Astrocyte of the cerebellum (primary cell): ENCODE data around the gene TRIM23.
A peak's percentile ranks its signal among the peaks of the same experiment; 100 is the strongest.

Experiments
- DNase-seq: peaks from one replicate; pipeline ENCODE4 v3.0.0-alpha.2; 2011; ENCODE audit warnings: low read depth
- H3K4me3 ChIP-seq: 2 replicates; pipeline ENCODE4 v1.5.1; 2011; ENCODE audit warnings: mild to moderate bottlenecking, low read depth, low read length, moderate library complexity
- in situ Hi-C: cut with HindIII; loops from 2 replicates; pipeline ENCODE4 v1.10.0; 2017; ENCODE audit warnings: low sequenced_read_pairs
- TF ChIP-seq, protein P1 (sequence below): IDR thresholded peaks from 2 replicates; pipeline ENCODE4 v1.5.1; 2012; ENCODE audit warnings: low read length, low read depth, moderate library complexity, mild to moderate bottlenecking; ENCODE audit errors: missing control alignments

TRIM23 gene

GRCh38 chr5:65570598-65571226 lies 53.4 kb downstream of the TRIM23 start:
- H3K4me3 ChIP-seq: no peak overlapping the region
- in situ Hi-C loops: no loop called here
- TF ChIP-seq, protein P1, sequence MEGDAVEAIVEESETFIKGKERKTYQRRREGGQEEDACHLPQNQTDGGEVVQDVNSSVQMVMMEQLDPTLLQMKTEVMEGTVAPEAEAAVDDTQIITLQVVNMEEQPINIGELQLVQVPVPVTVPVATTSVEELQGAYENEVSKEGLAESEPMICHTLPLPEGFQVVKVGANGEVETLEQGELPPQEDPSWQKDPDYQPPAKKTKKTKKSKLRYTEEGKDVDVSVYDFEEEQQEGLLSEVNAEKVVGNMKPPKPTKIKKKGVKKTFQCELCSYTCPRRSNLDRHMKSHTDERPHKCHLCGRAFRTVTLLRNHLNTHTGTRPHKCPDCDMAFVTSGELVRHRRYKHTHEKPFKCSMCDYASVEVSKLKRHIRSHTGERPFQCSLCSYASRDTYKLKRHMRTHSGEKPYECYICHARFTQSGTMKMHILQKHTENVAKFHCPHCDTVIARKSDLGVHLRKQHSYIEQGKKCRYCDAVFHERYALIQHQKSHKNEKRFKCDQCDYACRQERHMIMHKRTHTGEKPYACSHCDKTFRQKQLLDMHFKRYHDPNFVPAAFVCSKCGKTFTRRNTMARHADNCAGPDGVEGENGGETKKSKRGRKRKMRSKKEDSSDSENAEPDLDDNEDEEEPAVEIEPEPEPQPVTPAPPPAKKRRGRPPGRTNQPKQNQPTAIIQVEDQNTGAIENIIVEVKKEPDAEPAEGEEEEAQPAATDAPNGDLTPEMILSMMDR: no peak

DNA sequence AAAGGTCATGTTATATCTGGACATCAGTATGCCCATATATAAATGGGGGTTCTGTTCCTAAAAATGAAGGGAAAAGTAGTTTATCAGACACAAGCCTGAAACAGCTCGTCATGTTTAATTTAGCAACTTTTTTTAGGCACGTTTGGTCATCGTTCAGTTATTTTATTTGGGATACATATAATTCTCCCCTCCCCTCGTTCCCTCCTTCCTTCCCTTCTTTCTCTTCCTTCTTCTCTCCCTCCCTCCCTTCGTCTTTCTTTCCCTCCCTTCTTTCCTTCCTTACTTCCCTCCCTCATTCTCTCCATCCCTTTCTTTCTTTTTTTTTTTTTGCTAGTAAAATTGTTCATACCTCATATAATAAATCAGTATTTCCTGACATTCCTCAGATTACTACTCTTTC lies 57.6 kb downstream of the TRIM23 start:
- no peak for DNase-seq
- no peak overlapping the region for H3K4me3 ChIP-seq
- in situ Hi-C loops: no loop called here
- TF ChIP-seq, protein P1: no peak

More at GRCh38 chr5:65570598-65571226, 53.4 kb downstream of the TRIM23 start:
- DNase-seq: no peak

GRCh38 chr5:65563777-65564176 lies 60.4 kb downstream of the TRIM23 start:
- TF ChIP-seq, protein P1: no peak
- in situ Hi-C loops: no loop called here
- H3K4me3 ChIP-seq: peak overlapping the region; percentile 95
- no peak for DNase-seq

DNA sequence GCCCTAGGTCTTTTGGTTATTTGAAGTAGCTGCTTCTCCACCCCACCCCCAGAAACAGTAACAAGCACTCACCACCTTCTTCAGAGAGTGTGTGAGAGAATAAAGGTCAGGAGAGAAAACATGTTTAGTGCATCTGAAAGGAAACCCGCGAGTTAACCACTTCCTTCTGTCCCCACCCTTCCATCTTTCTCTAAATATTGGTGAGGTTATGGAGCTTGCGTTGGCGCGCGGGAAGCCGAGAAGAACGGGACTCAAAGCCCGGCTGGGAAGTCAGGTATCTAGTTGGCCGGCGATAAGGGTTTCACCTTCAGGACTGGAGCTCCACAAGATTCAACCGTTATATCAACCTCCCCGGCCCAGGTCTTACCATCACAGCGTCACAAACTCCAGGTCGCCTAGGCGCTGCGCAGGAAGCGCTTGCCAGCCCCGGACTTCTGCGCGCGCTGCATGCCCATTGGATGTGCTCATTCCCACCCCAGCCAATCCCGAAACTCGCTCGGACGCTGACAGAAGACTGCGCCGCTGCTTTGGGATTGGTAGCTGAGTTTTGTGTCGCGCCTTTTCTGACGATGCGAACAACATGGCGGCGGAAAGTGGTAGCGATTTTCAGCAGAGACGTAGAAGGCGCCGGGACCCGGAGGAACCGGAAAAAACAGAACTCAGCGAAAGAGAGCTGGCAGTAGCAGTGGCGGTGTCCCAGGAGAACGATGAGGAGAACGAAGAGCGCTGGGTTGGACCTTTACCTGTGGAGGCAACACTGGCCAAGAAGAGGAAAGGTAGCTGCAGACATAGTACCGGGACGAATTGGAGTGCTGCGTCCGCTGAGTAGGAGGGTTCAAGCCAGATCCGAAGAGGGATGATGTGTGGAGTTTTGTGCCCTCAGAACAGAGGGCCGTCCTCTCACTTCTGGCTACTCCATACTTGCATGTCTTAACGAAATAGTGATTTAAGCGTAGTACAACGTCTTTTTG lies 61.1 kb downstream of the TRIM23 start, which contains the start of the genes CENPK and PPWD1:
Gene CENPK, minus strand, starts transcription at position 438 of the 971 bp plus-strand sequence. CDS start 8,261 bp downstream, outside the sequence.
Gene PPWD1, plus strand, starts transcription at position 566 of the 971 bp plus-strand sequence. Its CDS starts 15 bp downstream, at position 581.
- in situ Hi-C loops: no loop called here
- TF ChIP-seq, protein P1: no peak
- peak; percentile 91 for DNase-seq
- peak within 1 kb of the TSS; percentile 95 for H3K4me3 ChIP-seq

GRCh38 chr5:65556718-65557117 lies 67.4 kb downstream of the TRIM23 start:
- in situ Hi-C loops: no loop called here
- DNase-seq: no peak
- TF ChIP-seq, protein P1: no peak
- no peak overlapping the region for H3K4me3 ChIP-seq

GRCh38 chr5:65556181-65556580 lies 68.0 kb downstream of the TRIM23 start:
- TF ChIP-seq, protein P1: no peak
- DNase-seq: no peak
- in situ Hi-C loops: no loop called here
- H3K4me3 ChIP-seq: no peak overlapping the region
